HCT116 (cell line): Measurements from ENCODE around the gene FTSJ1. TPM values are rescaled to one million over a fixed set of nuclear protein-coding genes. Genes with fewer than 3 reads are reported as not detected.
"Not testable (repeated sequence)": the region's sequence is repeated elsewhere in the genome, so short reads cannot be mapped to it uniquely, and the experiment has no call there.

Source experiments
- ATAC-seq: fragments of 200-7000 bp; cut with Tn5 transposase; 2 replicates; pipeline ENCODE4 v1.9.1; 2020; ENCODE audit warnings: mild to moderate bottlenecking, moderate library complexity
- BruUV-seq: library from RNA; stranded (reverse); fragments of 400-500 nt; replicated peaks from 2 replicates; lab custom pipeline; 2021; lab: Mats Ljungman, UMichigan
- CTCF ChIA-PET: fragments of 300-600 bp; sonication (Branson Sonifier 250); formaldehyde crosslinking; loops from one replicate; lab custom pipeline; 2021; ENCODE audit warnings: antibody characterized with exemption; lab: Charles Lee
- POLR2A ChIA-PET: fragments of 300-600, 350-600 bp; sonication (Branson Sonifier 250); formaldehyde crosslinking; loops from one replicate; lab custom pipeline; 2021; ENCODE audit warnings: antibody characterized with exemption; lab: Charles Lee
- RAD21 ChIA-PET, 2 experiments: fragments of 300-600 bp; sonication (Branson Sonifier 250); formaldehyde crosslinking; loops; one replicate each; lab custom pipeline; 2023; ENCODE audit warnings: low total read pairs in 2 of 2; ENCODE audit not compliant: uncharacterized antibody in 2 of 2, unreplicated experiment in 2 of 2, low non-redundant PET in 1 of 2; lab: Charles Lee
- DNase-seq: peaks from one replicate; pipeline ENCODE4 v3.0.0-alpha.2; 2010; ENCODE audit warnings: low read depth, low spot score
- H2AFZ ChIP-seq: fragments of 200-600 bp; shearing (Covaris generic), sonication (generic); 2 replicates; pipeline ENCODE4 v1.6.1; 2017; ENCODE audit warnings: low read depth, mixed run types, mixed read lengths, antibody characterized with exemption, low read length; ENCODE audit not compliant: poor library complexity, severe bottlenecking
- H3K27ac ChIP-seq: 2 replicates; pipeline ENCODE4 v1.5.1; 2012; ENCODE audit warnings: low read depth, low read length
- H3K27me3 ChIP-seq: fragments of 200-600 bp; sonication (generic); 2 replicates; pipeline ENCODE4 v1.6.1; 2016; ENCODE audit warnings: mixed run types, low read length, mixed read lengths; ENCODE audit not compliant: insufficient read depth
- H3K36me3 ChIP-seq, 2 experiments: fragments of 200-500 bp in 1 of 2; fragments of 200-600 bp in 1 of 2; sonication (Bioruptor generic) in 1 of 2; sonication (generic) in 1 of 2; 2 replicates each; pipeline versions ENCODE4 v1.5.1 to v1.6.1; 2014 to 2016; ENCODE audit warnings: low read length in 2 of 2, inconsistent platforms in 1 of 2, mixed read lengths in 1 of 2, mixed run types in 1 of 2; ENCODE audit not compliant: insufficient read depth in 2 of 2, control insufficient read depth in 1 of 2
- H3K4me1 ChIP-seq, 2 experiments: fragments of 200-600 bp in 1 of 2; sonication (generic) in 1 of 2; 2 replicates each; pipeline versions ENCODE4 v1.5.1 to v1.6.1; 2012 to 2017; ENCODE audit warnings: low read length in 2 of 2, inconsistent platforms in 1 of 2, mild to moderate bottlenecking in 1 of 2, mixed read lengths in 1 of 2, mixed run types in 1 of 2, moderate library complexity in 1 of 2; ENCODE audit not compliant: insufficient read depth in 2 of 2, control insufficient read depth in 1 of 2
- H3K4me2 ChIP-seq: fragments of 200-600 bp; sonication (generic); 2 replicates; pipeline ENCODE4 v1.6.1; 2017; ENCODE audit warnings: mixed run types, low read length, mixed read lengths
- H3K4me3 ChIP-seq, 2 experiments: fragments of 200-600 bp in 1 of 2; sonication (generic) in 1 of 2; replicated peaks in 1 of 2; 2 replicates each; pipeline ENCODE4 v1.5.1; 2011 to 2016; ENCODE audit warnings: low read length in 2 of 2, control low read depth in 1 of 2, low read depth in 1 of 2, mild to moderate bottlenecking in 1 of 2, mixed read lengths in 1 of 2, mixed run types in 1 of 2
- H3K79me2 ChIP-seq: fragments of 200-600 bp; sonication (generic); 2 replicates; pipeline ENCODE4 v1.6.1; 2017; ENCODE audit warnings: mild to moderate bottlenecking, mixed run types, low read length, moderate library complexity, mixed read lengths; ENCODE audit not compliant: insufficient read depth
- H3K9ac ChIP-seq: fragments of 200-600 bp; sonication (generic); 2 replicates; pipeline ENCODE4 v1.6.1; 2016; ENCODE audit warnings: low read length, mixed read lengths
- H3K9me2 ChIP-seq: fragments of 200-600 bp; sonication (generic), shearing (Covaris generic); 2 replicates; pipeline ENCODE4 v1.6.1; 2017; ENCODE audit warnings: mixed run types, mild to moderate bottlenecking, moderate library complexity; ENCODE audit not compliant: insufficient read depth
- H3K9me3 ChIP-seq, 2 experiments: fragments of 200-500 bp in 1 of 2; fragments of 200-600 bp in 1 of 2; sonication (Bioruptor generic) in 1 of 2; sonication (generic) in 1 of 2; 2 replicates each; pipeline ENCODE4 v1.6.1; 2014 to 2017; ENCODE audit warnings: low read length in 2 of 2, mixed read lengths in 2 of 2, inconsistent platforms in 1 of 2, low read depth in 1 of 2, mild to moderate bottlenecking in 1 of 2, mixed run types in 1 of 2, moderate library complexity in 1 of 2; ENCODE audit not compliant: control insufficient read depth in 1 of 2, insufficient read depth in 1 of 2
- H4K20me1 ChIP-seq: fragments of 200-600 bp; sonication (generic), shearing (Covaris generic); 2 replicates; pipeline ENCODE4 v1.6.1; 2017; ENCODE audit warnings: mixed run types, mild to moderate bottlenecking, moderate library complexity; ENCODE audit not compliant: insufficient read depth
- CBX3 ChIP-seq: IDR thresholded peaks from 2 replicates; pipeline ENCODE4 v1.6.1; 2012; ENCODE audit warnings: low read depth
- CEBPB ChIP-seq: IDR thresholded peaks from 2 replicates; pipeline ENCODE4 v1.6.1; 2012; ENCODE audit warnings: low read depth
- CTCF ChIP-seq, 3 experiments: fragments of 200-600 bp in 1 of 3; sonication (generic) in 1 of 3; IDR thresholded peaks in 2 of 3; conservative IDR thresholded peaks in 1 of 3; 2 replicates each; pipeline ENCODE4 v1.5.1; 2012 to 2017; ENCODE audit warnings: low read depth in 2 of 3, low read length in 2 of 3, antibody characterized with exemption in 1 of 3, borderline replicate concordance in 1 of 3, control low read depth in 1 of 3, mild to moderate bottlenecking in 1 of 3, mixed read lengths in 1 of 3, mixed run types in 1 of 3, moderate library complexity in 1 of 3; ENCODE audit not compliant: insufficient read depth in 1 of 3
- EGR1 ChIP-seq: IDR thresholded peaks from 2 replicates; pipeline ENCODE4 v1.6.1; 2012; ENCODE audit warnings: low read depth
- ELF1 ChIP-seq: IDR thresholded peaks from 2 replicates; pipeline ENCODE4 v1.6.1; 2012; ENCODE audit warnings: low read depth, borderline replicate concordance
- EZH2 ChIP-seq: fragments of 200-600 bp; sonication (generic); IDR thresholded peaks from 2 replicates; pipeline ENCODE4 v1.6.1; 2017; ENCODE audit warnings: antibody characterized with exemption, mixed run types
- EZH2phosphoT487 ChIP-seq: fragments of 200-600 bp; IDR thresholded peaks from 2 replicates; pipeline ENCODE4 v1.6.1; 2018; ENCODE audit warnings: antibody characterized with exemption, borderline replicate concordance
- FOSL1 ChIP-seq: IDR thresholded peaks from 2 replicates; pipeline ENCODE4 v1.6.1; 2012; ENCODE audit warnings: low read depth
- JUND ChIP-seq: IDR thresholded peaks from 2 replicates; pipeline ENCODE4 v1.6.1; 2012
- POLR2A ChIP-seq: IDR thresholded peaks from 2 replicates; pipeline ENCODE4 v1.7.0; 2011; ENCODE audit warnings: borderline replicate concordance; ENCODE audit not compliant: insufficient read depth, insufficient read length; ENCODE audit errors: extremely low read depth
- SIN3A ChIP-seq: IDR thresholded peaks from 2 replicates; pipeline ENCODE4 v1.6.1; 2012; ENCODE audit warnings: low read depth
- SP1 ChIP-seq: IDR thresholded peaks from 2 replicates; pipeline ENCODE4 v1.6.1; 2012; ENCODE audit warnings: low read depth
- SRF ChIP-seq: IDR thresholded peaks from 2 replicates; pipeline ENCODE4 v1.6.1; 2012; ENCODE audit warnings: low read depth
- TCF7L2 ChIP-seq: IDR thresholded peaks from 2 replicates; pipeline ENCODE4 v1.7.0; 2011; ENCODE audit warnings: borderline replicate concordance, inconsistent platforms; ENCODE audit not compliant: insufficient read depth, insufficient read length; ENCODE audit errors: extremely low read depth
- YY1 ChIP-seq: IDR thresholded peaks from 2 replicates; pipeline ENCODE4 v1.6.1; 2011; ENCODE audit warnings: low read length, low read depth, moderate library complexity, mild to moderate bottlenecking; ENCODE audit not compliant: insufficient replicate concordance; ENCODE audit errors: extremely low read depth
- ZBTB33 ChIP-seq: IDR thresholded peaks from 2 replicates; pipeline ENCODE4 v1.6.1; 2011; ENCODE audit warnings: mild to moderate bottlenecking, low read length, moderate library complexity; ENCODE audit not compliant: insufficient replicate concordance; ENCODE audit errors: extremely low read depth
- ZFX ChIP-seq: fragments of 450-650 bp; IDR thresholded peaks from 2 replicates; pipeline ENCODE4 v1.6.1; 2017
- ZNF274 ChIP-seq: fragments of 200-500 bp; sonication (Bioruptor generic); IDR thresholded peaks from 2 replicates; pipeline ENCODE4 v1.6.1; 2014; ENCODE audit warnings: mild to moderate bottlenecking, low read depth, low read length, inconsistent platforms
- intact Hi-C: fragments of 100-400 bp; cut with micrococcal nuclease; formaldehyde crosslinking; loops from 2 replicates; pipeline ENCODE4 v1.10.0; 2022
- total RNA-seq: library from RNA; stranded (reverse); gene quantifications from one replicate; pipeline ENCODE4 v1.2.1, GENCODE V29; 2021; ENCODE audit not compliant: unreplicated experiment
- TF ChIP-seq, protein P1 (sequence below): IDR thresholded peaks from 2 replicates; pipeline ENCODE4 v1.6.1; 2012

FTSJ1 gene
- total RNA-seq, 1 experiment from 2014 or later = 64.9 TPM

GRCh38 chrX:48516987-48517386 lies 41.0 kb downstream of the FTSJ1 start:
- RAD21 ChIA-PET = no interaction called here
- Histone ChIP-seq H3K4me3 (no peak overlapping the region), H3K27me3 (no peaks in the 10 kb centered on the region), H3K79me2 (peaks cover under 1% of the 10 kb centered on the region), H3K36me3 (no peaks in the 10 kb centered on the region), H4K20me1 (no peaks in the 10 kb centered on the region), H3K27ac (no peak overlapping the region), H3K9me2 (no peaks in the 10 kb centered on the region), H2AFZ (no peak overlapping the region), H3K4me1 (peaks cover 3 to 10% of the 10 kb centered on the region in 2 experiments; a peak in 3 of 4 replicates), H3K4me2 (no peak overlapping the region), H3K9me3 (no peaks in the 10 kb centered on the region)
- BruUV-seq = no TSS peak
- DNase-seq = no peak
- POLR2A ChIA-PET = no interaction called here
- ATAC-seq = no peak
- no peak for TF ChIP-seq CBX3
- TF ChIP-seq CTCF (IDR thresholded peaks at IDR 0.05 in 2 of 3, conservative IDR thresholded peaks at IDR 0.05 in 1 of 3; ENCODE audit: borderline replicate concordance in 1 of 3, insufficient read depth in 1 of 3, low read depth in 2 of 3, low read length in 2 of 3) = no peak
- TF ChIP-seq ZNF274 = no peak
- no peak for TF ChIP-seq EGR1
- no peak for TF ChIP-seq POLR2A
- TF ChIP-seq, protein P1, sequence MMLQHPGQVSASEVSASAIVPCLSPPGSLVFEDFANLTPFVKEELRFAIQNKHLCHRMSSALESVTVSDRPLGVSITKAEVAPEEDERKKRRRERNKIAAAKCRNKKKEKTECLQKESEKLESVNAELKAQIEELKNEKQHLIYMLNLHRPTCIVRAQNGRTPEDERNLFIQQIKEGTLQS = no peak
- TF ChIP-seq ZFX = no peak
- TF ChIP-seq SRF = no peak
- no peak for TF ChIP-seq JUND
- TF ChIP-seq YY1 = no peak
- TF ChIP-seq FOSL1 = no peak
- no peak for TF ChIP-seq ELF1
- TF ChIP-seq TCF7L2 = no peak
- no peak for TF ChIP-seq EZH2phosphoT487
- no peak for TF ChIP-seq ZBTB33
- no peak for TF ChIP-seq EZH2
- TF ChIP-seq SP1 = no peak
- no peak for TF ChIP-seq CEBPB
- no peak for TF ChIP-seq SIN3A
- TF ChIP-seq, all 23 proteins: peak for 0
- intact Hi-C loops = no loop called here
- H3K9ac ChIP-seq = no peak overlapping the region
- CTCF ChIA-PET = no interaction called here

- H3K9me2 ChIP-seq, H3K27ac ChIP-seq, H3K4me1 ChIP-seq, H3K27me3 ChIP-seq, DNase-seq, ATAC-seq, H3K9me3 ChIP-seq, H3K4me3 ChIP-seq, CTCF ChIA-PET, BruUV-seq, H3K4me2 ChIP-seq, H4K20me1 ChIP-seq, POLR2A ChIA-PET, H2AFZ ChIP-seq, H3K36me3 ChIP-seq, H3K9ac ChIP-seq, intact Hi-C loops: not testable (repeated sequence)
- RAD21 ChIA-PET = interaction anchor here in 1 of 2 experiments (0.6 kb wide), 1 partner anchor 9 kb away, joined by 4 read pairs; no protein-coding TSS in a partner anchor
- H3K79me2 ChIP-seq = peaks cover 12% of the 10 kb centered on the region
Observed at GRCh38 chrX:48519481-48519880, 43.5 kb downstream of the FTSJ1 start.
